SH-SY5Y (cell line): ENCODE data around the gene SMIM23.

ENCODE experiments used
- GATA2 ChIP-seq: IDR thresholded peaks from 2 replicates; pipeline ENCODE4 v1.6.1; 2011; ENCODE audit warnings: mild to moderate bottlenecking, low read depth, low read length
- GATA3 ChIP-seq: IDR thresholded peaks from 2 replicates; pipeline ENCODE4 v1.6.1; 2011; ENCODE audit warnings: low read depth, mild to moderate bottlenecking, low read length, moderate library complexity

Gene SMIM23

GRCh38 chr5:171821286-171821685, 35.7 kb downstream of the SMIM23 start:
- no peak for TF ChIP-seq GATA2
- TF ChIP-seq GATA3 = no peak

- TF ChIP-seq GATA2 (no peak), GATA3 (no peak)
Observed at GRCh38 chr5:171823269-171823668, 37.7 kb downstream of the SMIM23 start.

- TF ChIP-seq GATA2 (no peak), GATA3 (no peak)
Observed at GRCh38 chr5:171825051-171825450, 39.4 kb downstream of the SMIM23 start.

DNA sequence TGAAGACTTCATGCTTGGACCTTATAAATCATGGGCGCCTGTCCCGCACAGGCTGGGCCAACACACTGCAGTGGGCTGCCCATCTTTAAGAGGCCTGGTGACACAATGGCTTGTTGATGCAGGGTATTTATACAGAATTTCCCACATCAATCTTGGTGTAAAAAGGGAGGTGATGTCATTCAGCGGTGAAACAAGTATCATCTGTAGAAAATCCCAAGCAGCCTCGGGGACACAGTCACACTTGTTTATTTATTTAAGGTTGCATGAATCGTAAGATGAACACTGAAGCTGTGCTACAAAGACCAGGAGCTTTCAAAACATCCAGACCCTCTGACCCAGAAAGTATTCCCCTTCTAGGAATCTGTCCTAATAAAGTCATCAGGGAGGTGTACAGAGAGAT, 40.5 kb downstream of the SMIM23 start:
- no peak for TF ChIP-seq GATA2
- no peak for TF ChIP-seq GATA3

DNA sequence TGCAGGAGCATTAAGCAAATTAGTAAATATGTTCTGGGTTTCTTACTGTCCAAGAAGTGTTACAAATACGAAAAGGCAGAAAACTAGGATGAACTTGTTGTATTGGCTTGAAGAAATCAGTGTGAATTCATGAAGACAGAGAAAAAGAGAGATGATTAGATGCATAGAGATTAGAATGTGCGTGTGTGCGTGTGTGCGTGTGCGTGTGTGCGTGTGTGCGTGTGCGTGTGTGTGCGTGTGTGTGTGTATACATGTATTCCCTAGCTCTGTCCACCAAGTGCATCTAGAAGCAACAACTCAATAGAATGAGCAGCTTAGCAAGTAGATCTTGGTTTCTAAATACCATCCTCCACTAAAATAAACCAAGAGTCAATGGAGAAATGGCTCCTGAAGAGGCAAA, 41.5 kb downstream of the SMIM23 start:
- no peak for TF ChIP-seq GATA2
- no peak for TF ChIP-seq GATA3

GRCh38 chr5:171830686-171831085, 45.1 kb downstream of the SMIM23 start:
- TF ChIP-seq GATA3 = no peak
- TF ChIP-seq GATA2 = no peak

DNA sequence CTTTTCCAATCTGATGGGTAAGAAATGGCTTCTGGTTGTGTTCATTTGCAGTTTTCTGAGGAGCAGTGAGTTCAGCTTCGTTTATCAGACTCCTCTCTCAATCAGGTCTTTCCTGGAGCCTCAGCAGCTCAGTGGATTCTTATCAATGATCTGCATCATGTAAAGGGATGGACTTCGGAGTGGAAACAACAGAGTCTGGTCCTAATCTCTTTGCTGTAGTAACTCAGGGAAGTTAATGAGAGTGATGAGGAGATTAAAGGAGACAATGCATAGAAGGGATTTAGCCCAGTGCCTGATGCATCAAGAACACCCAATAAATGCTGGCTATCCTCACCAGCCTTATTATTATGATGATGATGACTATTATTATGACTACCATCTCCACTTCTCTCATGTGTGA, 47.2 kb downstream of the SMIM23 start:
- TF ChIP-seq GATA2 = peak; percentile 54; the same call in 1 of the 2 replicates
- no peak for TF ChIP-seq GATA3

DNA sequence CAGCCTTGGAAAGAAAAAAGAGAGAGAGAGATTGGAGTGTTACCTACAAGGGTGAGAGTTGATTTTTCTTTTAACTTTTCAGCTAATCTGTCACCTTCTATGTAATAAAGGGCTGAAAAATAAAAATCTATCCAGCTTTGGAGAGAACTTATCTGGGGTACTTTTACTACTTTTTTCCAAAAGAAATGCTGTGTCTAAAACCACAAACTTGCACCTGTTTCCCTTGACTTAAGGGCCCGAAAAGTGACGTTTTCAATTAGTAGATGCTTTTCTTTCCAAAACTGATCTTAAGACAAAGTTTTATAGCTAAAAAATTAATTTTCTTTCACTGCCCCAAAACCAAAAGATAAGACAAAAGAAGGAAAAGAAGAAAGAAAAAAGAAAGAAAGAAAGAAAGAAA, 48.8 kb downstream of the SMIM23 start:
- no peak for TF ChIP-seq GATA3
- no peak for TF ChIP-seq GATA2

DNA sequence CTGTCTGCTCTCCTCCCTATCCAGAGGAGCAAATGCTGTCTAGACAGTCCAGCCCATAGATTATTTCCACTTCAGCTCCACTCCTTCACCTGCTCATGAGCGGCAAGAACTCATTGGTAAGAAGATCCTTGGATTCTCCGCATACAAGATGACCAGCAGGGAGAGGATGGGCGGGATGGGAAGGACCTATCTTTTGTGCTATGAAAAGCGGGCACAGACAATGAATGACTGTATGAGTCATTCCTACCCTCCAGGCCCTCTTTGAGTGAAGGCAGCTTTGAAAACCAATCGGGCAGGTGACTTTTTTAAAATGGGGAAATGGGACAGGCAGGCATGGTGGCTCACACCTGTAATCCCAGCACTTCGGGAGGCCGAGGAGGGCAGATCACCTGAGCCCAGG, 49.4 kb downstream of the SMIM23 start:
- TF ChIP-seq GATA3 = no peak
- no peak for TF ChIP-seq GATA2

- no peak for TF ChIP-seq GATA3
- no peak for TF ChIP-seq GATA2
Observed at GRCh38 chr5:171837522-171837921, 51.9 kb downstream of the SMIM23 start.

DNA sequence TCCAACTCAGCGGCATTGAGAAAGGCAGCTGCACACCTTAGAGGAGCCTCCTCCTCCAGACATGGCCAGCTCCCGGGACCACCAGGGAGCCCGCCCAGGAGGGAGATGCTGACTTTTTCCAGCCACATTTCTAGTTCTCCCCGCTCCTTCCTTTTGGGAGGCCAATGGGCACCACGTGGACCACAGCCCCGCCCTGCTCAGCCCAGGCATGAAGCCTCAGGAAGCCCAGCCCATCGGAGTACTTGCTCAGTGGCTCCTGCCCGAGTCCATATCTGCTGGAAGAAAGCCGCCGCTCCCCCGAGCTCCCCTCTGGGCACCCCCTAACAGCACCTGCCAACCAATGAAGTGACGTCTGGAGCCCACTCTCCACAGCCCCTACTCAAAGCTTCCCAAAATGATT, 52.4 kb downstream of the SMIM23 start:
- no peak for TF ChIP-seq GATA3
- TF ChIP-seq GATA2 = no peak

GRCh38 chr5:171839112-171839511, 53.5 kb downstream of the SMIM23 start:
- TF ChIP-seq GATA2 (no peak), GATA3 (no peak)

DNA sequence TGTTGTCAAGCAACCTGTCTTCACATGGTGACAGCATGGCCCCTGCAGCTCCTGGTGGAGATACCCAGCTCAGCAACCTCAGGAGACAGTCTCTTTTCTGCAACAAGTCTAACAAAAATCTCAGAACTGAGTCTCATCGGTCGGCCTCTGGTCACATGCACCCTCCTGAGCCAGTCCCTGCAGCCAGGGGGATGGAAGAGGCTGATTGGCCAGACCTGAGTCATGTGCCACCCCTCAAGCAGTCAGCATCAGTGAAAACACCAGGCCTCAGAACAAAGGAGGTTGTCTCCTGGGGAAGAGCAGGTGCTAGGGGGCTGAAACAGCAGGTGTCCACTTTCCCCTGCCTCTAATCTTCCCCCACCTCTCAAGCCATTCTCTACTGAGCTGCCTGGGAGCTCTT, 54.4 kb downstream of the SMIM23 start:
- TF ChIP-seq GATA3 = no peak
- TF ChIP-seq GATA2 = no peak
